Activated CD4-positive, alpha-beta T cell treated with anti-CD3 and anti-CD28 coated beads, Interleukin-2, amount 10 ng/mL, durations not matched to agents 24 days and 14 days (primary cell): ENCODE results near the gene PSAP. TPM values are rescaled to one million over a fixed set of nuclear protein-coding genes. Genes with fewer than 3 reads are reported as not detected.
"Not testable (repeated sequence)": the region's sequence is repeated elsewhere in the genome, so short reads cannot be mapped to it uniquely, and the experiment has no call there.

Experiments
- DNase-seq: peaks from one replicate; pipeline ENCODE4 v3.0.0; 2022
- H3K27ac Mint-ChIP-seq: one replicate; pipeline ENCODE4 v1.8.0; 2022; ENCODE audit warnings: mild to moderate bottlenecking, mixed read lengths
- H3K27me3 Mint-ChIP-seq: one replicate; pipeline ENCODE4 v1.8.0; 2022; ENCODE audit warnings: mixed read lengths
- H3K36me3 Mint-ChIP-seq: one replicate; pipeline ENCODE4 v1.8.0; 2022; ENCODE audit warnings: low read depth, mild to moderate bottlenecking, mixed read lengths
- H3K4me1 Mint-ChIP-seq: one replicate; pipeline ENCODE4 v1.8.0; 2021; ENCODE audit warnings: mixed read lengths
- H3K4me3 Mint-ChIP-seq: one replicate; pipeline ENCODE4 v1.8.0; 2022; ENCODE audit warnings: mild to moderate bottlenecking, moderate library complexity, mixed read lengths
- H3K9me3 Mint-ChIP-seq: one replicate; pipeline ENCODE4 v1.8.0; 2021; ENCODE audit warnings: mixed read lengths
- intact Hi-C: fragments of 100-400 bp; cut with micrococcal nuclease; formaldehyde crosslinking; loops from one replicate; pipeline ENCODE4 v1.15.1; 2023
- total RNA-seq: library from RNA; stranded (reverse); gene quantifications from 2 replicates; pipeline ENCODE4 v1.2.3, GENCODE V29; 2022

The PSAP gene
- total RNA-seq, 1 donor from 2014 or later = 97.9 TPM

DNA sequence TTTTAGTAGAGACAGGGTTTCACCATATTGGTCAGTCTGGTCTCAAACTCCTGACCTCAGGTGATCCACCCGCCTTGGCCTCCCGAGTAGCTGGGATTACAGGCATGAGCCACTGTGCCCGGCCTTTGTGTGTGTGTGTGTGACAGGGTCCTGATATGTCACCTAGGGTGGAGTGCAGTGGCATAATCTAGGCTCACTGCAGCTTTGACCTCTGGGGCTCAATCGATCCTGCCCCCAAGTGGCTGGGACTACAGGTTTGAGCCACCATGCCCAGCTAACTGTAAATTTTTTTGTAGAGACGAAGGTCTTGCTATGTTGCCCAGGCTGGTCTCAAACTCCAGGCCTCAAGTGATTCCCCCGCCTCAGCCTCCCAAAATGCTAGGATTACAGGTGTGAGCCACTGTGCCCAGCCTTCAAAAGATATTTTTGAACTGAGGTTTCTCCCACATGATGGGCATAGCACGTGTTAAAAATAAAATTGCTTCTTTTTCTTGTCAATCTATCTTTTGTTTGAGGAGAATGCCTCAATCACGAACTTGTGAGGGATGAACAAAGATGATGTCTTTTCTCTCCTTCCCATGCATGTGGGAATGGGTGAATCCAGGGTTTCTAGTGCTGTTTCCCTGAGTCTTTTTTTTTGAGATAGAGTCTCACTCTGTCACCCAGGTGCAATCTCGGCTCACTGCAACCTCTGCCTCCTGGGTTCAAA lies 30.8 kb upstream of the PSAP start:
- H3K9me3 Mint-ChIP-seq = no peaks in the 10 kb centered on the region
- no peak for DNase-seq

DNA sequence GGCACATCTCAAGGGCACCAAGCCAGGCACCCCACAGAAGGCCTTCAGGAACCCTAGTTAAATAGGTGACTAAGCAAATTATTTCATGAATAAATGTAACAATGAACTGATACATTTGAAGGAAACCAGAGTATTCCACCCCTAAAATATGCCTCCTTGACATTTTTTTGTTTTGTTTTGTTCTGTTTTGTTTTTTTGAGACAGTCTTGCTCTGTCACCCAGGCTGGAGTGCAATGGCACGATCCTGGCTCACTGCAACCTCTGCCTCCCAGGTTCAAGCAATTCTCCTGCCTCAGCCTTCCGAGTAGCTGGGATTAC lies 30.2 kb upstream of the PSAP start:
- H3K9me3 Mint-ChIP-seq, H3K36me3 Mint-ChIP-seq, DNase-seq, intact Hi-C loops, H3K27ac Mint-ChIP-seq, H3K27me3 Mint-ChIP-seq, H3K4me3 Mint-ChIP-seq: not testable (repeated sequence)
- H3K4me1 Mint-ChIP-seq = peaks cover 15% of the 10 kb centered on the region

More for the DNA sequence above, 30.8 kb upstream of the PSAP start:
- Mint-ChIP-seq H3K27me3 (peaks cover 3% of the 10 kb centered on the region), H3K27ac (no peak overlapping the region), H3K4me1 (peaks cover 15% of the 10 kb centered on the region), H3K4me3 (no peak overlapping the region), H3K36me3 (no peaks in the 10 kb centered on the region)
- intact Hi-C loops = no loop called here

GRCh38 chr10:71880425-71881306 lies 29.6 kb upstream of the PSAP start:
- intact Hi-C loops = no loop called here
- no peaks in the 10 kb centered on the region for H3K36me3 Mint-ChIP-seq
- H3K4me3 Mint-ChIP-seq = no peak overlapping the region
- no peaks in the 10 kb centered on the region for H3K9me3 Mint-ChIP-seq
- peaks cover 15% of the 10 kb centered on the region for H3K4me1 Mint-ChIP-seq
- H3K27me3 Mint-ChIP-seq = no peaks in the 10 kb centered on the region
- DNase-seq = no peak
- no peak overlapping the region for H3K27ac Mint-ChIP-seq

DNA sequence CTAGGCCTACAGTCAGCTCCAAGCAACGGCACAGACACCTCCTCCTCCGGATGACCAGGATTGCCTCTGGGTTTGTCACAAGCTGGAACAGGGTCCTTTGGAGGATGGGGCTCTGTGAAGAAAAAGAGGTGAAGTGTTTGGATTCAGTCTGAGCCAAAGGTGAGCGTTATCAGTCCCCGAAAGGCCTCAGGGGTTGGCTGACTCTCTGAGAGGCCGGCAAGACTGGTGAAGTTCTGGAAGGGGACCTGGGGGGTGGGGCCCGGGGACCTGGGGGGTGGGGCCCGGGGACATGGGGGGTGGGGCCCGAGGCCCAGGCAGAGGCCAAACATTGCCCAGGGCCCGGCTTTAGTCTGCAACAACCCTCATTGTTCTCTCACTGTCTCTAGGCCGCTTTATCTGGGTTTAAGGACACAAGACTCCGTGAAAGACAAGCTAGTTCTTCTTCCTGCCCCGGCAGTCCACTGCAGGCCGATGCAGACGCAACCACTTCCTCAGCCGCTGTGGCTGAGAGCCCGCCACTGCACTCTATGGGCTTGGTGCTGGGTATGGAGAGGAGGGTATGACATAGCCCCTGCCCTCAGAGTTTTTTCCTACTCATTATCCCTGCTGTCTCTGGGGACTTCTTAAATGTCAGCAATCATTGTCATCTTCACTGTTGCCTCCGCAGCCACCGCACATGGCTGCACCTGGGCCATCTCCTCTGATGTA lies 27.4 kb upstream of the PSAP start:
- DNase-seq = peak; percentile 72
- intact Hi-C loops = no loop called here
- Mint-ChIP-seq H3K36me3 (no peaks in the 10 kb centered on the region), H3K27me3 (no peaks in the 10 kb centered on the region), H3K9me3 (no peaks in the 10 kb centered on the region), H3K4me1 (peaks cover 14% of the 10 kb centered on the region), H3K4me3 (no peak overlapping the region), H3K27ac (no peak overlapping the region)

- no peak for DNase-seq
- Mint-ChIP-seq H3K4me1 (peaks cover 9% of the 10 kb centered on the region), H3K36me3 (no peaks in the 10 kb centered on the region), H3K27ac (no peak overlapping the region), H3K27me3 (no peaks in the 10 kb centered on the region), H3K4me3 (no peak overlapping the region), H3K9me3 (no peaks in the 10 kb centered on the region)
- intact Hi-C loops = no loop called here
These were observed 26.8 kb upstream of the PSAP start for GRCh38 chr10:71877821-71878220.

DNA sequence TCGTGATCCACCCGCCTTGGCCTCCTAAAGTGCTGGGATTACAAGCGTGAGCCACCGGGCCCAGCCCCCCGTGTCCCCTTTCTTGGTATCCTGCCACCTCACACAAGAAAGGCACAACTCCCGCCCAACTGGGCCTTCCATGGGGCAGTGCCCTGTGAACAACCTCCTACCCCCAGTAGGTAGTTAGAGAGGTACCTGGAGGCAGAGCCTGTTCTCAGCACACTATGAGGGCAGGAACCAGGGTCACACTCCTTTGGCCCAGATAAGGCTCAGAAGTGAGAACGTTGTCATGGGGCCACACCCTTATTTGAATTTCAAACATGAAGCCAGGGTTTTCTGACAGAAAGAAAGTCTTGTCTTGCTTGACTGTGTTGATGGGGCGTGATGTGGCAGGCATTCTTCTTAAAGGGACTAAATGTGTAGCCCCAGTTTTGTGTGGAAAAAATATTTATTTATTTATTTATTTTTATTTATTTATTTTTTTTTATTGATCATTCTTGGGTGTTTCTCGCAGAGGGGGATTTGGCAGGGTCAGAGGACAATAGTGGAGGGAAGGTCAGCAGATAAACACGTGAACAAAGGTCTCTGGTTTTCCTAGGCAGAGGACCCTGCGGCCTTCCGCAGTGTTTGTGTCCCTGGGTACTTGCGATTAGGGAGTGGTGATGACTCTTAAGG lies 23.8 kb upstream of the PSAP start:
- H3K36me3 Mint-ChIP-seq = not testable (repeated sequence)

DNA sequence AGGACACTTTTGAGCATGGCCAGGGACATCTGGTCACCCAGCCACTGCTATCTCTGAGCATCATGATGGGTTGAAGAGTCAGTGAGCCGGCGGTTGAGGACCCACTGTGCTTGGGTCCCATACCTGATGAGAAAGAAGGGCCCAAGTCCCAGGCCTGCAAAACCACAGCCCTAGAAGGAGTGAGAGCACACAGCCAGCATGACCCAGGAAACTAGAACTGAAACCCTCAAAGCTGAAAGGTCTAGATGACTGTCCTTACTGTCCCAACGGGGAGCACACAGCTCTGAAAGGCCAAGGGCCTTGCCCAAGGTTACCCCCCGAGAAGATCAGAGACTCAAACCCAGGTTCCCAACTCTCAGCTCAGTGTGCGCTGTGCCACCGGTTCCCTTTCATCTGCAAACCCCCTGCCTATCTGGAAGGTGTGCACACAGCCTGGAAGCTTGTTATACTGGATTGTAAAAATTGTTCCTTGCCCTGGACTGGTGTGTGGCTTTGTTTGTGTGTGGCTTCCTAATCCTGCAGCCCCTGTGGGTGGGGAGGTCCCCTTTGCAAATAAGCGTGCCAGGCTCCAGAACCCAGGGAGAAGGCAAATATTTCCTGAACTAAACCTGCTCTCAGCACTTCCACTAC lies 22.6 kb upstream of the PSAP start:
- intact Hi-C loops = no loop called here
- Mint-ChIP-seq H3K4me3 (no peak overlapping the region), H3K27me3 (no peaks in the 10 kb centered on the region), H3K27ac (no peak overlapping the region), H3K9me3 (no peaks in the 10 kb centered on the region), H3K4me1 (peaks cover 9% of the 10 kb centered on the region), H3K36me3 (no peaks in the 10 kb centered on the region)
- DNase-seq = no peak

More for the DNA sequence above, 23.8 kb upstream of the PSAP start:
- H3K27ac Mint-ChIP-seq, H3K4me3 Mint-ChIP-seq, intact Hi-C loops, DNase-seq, H3K9me3 Mint-ChIP-seq, H3K27me3 Mint-ChIP-seq: not testable (repeated sequence)
- peaks cover 10% of the 10 kb centered on the region for H3K4me1 Mint-ChIP-seq

- H3K9me3 Mint-ChIP-seq, H3K4me1 Mint-ChIP-seq, DNase-seq, intact Hi-C loops, H3K4me3 Mint-ChIP-seq, H3K27me3 Mint-ChIP-seq, H3K27ac Mint-ChIP-seq, H3K36me3 Mint-ChIP-seq: not testable (repeated sequence)
These were observed 18.6 kb upstream of the PSAP start for GRCh38 chr10:71869601-71870000.

DNA sequence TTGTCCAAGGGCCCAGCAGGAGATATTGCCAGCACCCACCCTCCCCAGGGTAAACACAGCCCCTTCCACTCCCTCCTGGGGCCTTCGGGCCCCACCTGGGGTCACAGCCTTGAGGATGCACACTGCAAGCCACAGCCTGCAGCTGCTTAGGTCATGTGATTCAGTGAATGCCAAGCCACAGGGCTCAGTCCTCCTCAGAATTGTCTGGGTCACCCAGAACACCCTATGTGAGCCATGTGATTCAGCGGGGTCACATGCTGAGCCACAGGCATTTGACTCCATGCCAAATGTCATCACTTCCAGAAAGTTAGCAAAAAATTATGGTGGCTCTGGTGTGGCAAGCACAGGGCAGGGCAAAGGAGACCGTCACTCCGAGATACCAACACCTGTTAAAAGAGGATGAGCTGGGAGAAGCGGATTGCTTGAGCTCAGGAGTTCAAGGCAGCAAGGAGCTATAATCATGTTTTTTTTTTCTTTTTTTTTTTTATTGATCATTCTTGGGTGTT lies 17.2 kb upstream of the PSAP start:
- Mint-ChIP-seq H3K4me1 (peaks cover 5% of the 10 kb centered on the region), H3K4me3 (no peak overlapping the region), H3K36me3 (no peaks in the 10 kb centered on the region), H3K9me3 (no peaks in the 10 kb centered on the region), H3K27me3 (no peaks in the 10 kb centered on the region), H3K27ac (no peak overlapping the region)
- no peak for DNase-seq
- intact Hi-C loops = no loop called here

- DNase-seq = no peak
- H3K27me3 Mint-ChIP-seq = no peaks in the 10 kb centered on the region
- peaks cover 2% of the 10 kb centered on the region for H3K4me1 Mint-ChIP-seq
- no peaks in the 10 kb centered on the region for H3K9me3 Mint-ChIP-seq
- intact Hi-C loops = no loop called here
- H3K4me3 Mint-ChIP-seq = no peak overlapping the region
- H3K36me3 Mint-ChIP-seq = no peaks in the 10 kb centered on the region
- no peak overlapping the region for H3K27ac Mint-ChIP-seq
These were observed 14.6 kb upstream of the PSAP start for GRCh38 chr10:71865561-71866041.

- Mint-ChIP-seq H3K27ac (no peak overlapping the region), H3K27me3 (no peaks in the 10 kb centered on the region), H3K36me3 (no peaks in the 10 kb centered on the region), H3K9me3 (no peaks in the 10 kb centered on the region), H3K4me1 (peaks cover 2% of the 10 kb centered on the region), H3K4me3 (no peak overlapping the region)
- intact Hi-C loops = no loop called here
- DNase-seq = no peak
These were observed 13.9 kb upstream of the PSAP start for GRCh38 chr10:71864911-71865361.

- H3K9me3 Mint-ChIP-seq = no peaks in the 10 kb centered on the region
These were observed 12.2 kb upstream of the PSAP start for GRCh38 chr10:71863203-71863602.

More at GRCh38 chr10:71863203-71863602, 12.2 kb upstream of the PSAP start:
- H3K27ac Mint-ChIP-seq = no peak overlapping the region
- no peak overlapping the region for H3K4me3 Mint-ChIP-seq
- no peaks in the 10 kb centered on the region for H3K27me3 Mint-ChIP-seq
- DNase-seq = no peak
- no peaks in the 10 kb centered on the region for H3K36me3 Mint-ChIP-seq
- intact Hi-C loops = no loop called here
- H3K4me1 Mint-ChIP-seq = peaks cover under 1% of the 10 kb centered on the region
